Measurements from ENCODE around the gene ICA1.

GRCh38 chr7:8184221-8184620, 77.7 kb downstream of the ICA1 start:
- TF ChIP-seq GATA2 (IDR thresholded peaks at IDR 0.05; ENCODE audit: low read depth, low read length) (no peak), GATA3 (IDR thresholded peaks at IDR 0.05; ENCODE audit: low read depth, low read length) (no peak)
